ENCODE results near the gene TBX20.
"Not testable (repeated sequence)": the region's sequence is repeated elsewhere in the genome, so short reads cannot be mapped to it uniquely, and the experiment has no call there.

DNA sequence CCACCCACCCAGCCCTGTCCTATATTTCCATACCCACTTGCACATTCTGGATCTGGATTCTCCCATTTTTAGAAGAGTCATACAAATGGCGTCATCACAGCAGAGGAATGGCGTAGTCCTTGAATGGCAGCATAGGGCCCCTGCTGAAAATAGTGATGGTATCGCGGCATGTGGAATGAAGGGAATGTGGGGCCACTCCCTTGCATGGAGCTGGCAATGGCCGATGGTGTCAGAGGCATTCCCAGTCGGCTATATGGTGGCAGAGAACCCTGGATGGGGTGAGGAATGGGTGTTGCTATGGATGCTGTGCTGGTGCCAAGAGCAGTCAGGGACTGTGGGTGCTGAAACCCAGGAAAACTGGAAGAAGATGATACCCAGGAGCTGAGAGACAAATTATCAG, 51.5 kb downstream of the TBX20 start:
- TF ChIP-seq, protein P1, sequence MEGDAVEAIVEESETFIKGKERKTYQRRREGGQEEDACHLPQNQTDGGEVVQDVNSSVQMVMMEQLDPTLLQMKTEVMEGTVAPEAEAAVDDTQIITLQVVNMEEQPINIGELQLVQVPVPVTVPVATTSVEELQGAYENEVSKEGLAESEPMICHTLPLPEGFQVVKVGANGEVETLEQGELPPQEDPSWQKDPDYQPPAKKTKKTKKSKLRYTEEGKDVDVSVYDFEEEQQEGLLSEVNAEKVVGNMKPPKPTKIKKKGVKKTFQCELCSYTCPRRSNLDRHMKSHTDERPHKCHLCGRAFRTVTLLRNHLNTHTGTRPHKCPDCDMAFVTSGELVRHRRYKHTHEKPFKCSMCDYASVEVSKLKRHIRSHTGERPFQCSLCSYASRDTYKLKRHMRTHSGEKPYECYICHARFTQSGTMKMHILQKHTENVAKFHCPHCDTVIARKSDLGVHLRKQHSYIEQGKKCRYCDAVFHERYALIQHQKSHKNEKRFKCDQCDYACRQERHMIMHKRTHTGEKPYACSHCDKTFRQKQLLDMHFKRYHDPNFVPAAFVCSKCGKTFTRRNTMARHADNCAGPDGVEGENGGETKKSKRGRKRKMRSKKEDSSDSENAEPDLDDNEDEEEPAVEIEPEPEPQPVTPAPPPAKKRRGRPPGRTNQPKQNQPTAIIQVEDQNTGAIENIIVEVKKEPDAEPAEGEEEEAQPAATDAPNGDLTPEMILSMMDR (conservative IDR thresholded peaks at IDR 0.05), result not testable (repeated sequence)
- not testable (repeated sequence) for TF ChIP-seq ZFX (IDR thresholded peaks at IDR 0.05)
